MM.1S (cell line): ENCODE results near the gene F10.

Source experiments
- EZH2 ChIP-seq: fragments of 300-600 bp; sonication (generic); optimal IDR thresholded peaks from 2 replicates; pipeline ENCODE3; 2017; ENCODE audit warnings: low read depth, mild to moderate bottlenecking, antibody characterized with exemption, low read length, mixed read lengths
- TF ChIP-seq, protein P1 (sequence below): fragments of 300-600 bp; sonication (generic); IDR thresholded peaks from 2 replicates; pipeline ENCODE4 v1.5.1; 2016; ENCODE audit warnings: antibody characterized with exemption, low read length, mixed read lengths

- TF ChIP-seq EZH2: no peak
- TF ChIP-seq, protein P1, sequence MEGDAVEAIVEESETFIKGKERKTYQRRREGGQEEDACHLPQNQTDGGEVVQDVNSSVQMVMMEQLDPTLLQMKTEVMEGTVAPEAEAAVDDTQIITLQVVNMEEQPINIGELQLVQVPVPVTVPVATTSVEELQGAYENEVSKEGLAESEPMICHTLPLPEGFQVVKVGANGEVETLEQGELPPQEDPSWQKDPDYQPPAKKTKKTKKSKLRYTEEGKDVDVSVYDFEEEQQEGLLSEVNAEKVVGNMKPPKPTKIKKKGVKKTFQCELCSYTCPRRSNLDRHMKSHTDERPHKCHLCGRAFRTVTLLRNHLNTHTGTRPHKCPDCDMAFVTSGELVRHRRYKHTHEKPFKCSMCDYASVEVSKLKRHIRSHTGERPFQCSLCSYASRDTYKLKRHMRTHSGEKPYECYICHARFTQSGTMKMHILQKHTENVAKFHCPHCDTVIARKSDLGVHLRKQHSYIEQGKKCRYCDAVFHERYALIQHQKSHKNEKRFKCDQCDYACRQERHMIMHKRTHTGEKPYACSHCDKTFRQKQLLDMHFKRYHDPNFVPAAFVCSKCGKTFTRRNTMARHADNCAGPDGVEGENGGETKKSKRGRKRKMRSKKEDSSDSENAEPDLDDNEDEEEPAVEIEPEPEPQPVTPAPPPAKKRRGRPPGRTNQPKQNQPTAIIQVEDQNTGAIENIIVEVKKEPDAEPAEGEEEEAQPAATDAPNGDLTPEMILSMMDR: no peak
Measured at GRCh38 chr13:113144255-113144629, 21.6 kb downstream of the F10 start.
